GM12873 (cell line): ENCODE measurements around the gene COL5A1.

Experiments
- TF ChIP-seq, protein P1 (sequence below): IDR thresholded peaks from 2 replicates; pipeline ENCODE4 v1.5.1; 2012; ENCODE audit warnings: low read depth, mild to moderate bottlenecking, moderate library complexity, low read length, control low read depth; ENCODE audit not compliant: insufficient read depth; ENCODE audit errors: missing control alignments

The COL5A1 gene

DNA sequence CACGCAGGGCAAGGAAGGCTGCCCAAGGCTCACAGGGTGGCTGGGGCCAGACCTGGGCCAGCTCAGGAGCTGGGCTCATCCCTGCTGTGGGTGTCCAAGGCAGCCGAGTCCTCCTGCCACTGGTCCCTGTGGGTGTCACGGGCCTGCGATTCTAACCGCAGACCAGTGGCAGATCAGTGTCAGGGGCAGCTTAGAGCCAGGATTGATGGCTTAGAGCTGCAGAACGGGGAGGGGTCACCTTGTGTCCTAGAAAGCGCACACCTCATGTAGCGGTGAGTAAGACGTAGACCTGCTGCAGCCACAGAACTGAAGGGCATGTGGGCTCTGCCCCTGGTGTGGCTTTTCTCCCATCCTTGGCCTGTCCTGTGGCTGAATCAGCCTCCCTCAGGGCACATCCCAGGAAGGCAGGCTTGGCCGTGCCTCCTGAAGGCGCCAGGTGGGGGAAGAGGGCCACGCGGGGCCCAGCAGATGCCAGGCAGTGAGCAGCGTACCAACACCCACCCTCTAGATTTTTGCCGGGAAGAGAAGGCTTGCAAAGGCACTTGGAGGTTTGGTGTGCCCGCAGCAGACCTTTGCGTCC is 160.7 kb downstream of the COL5A1 start:
- TF ChIP-seq, protein P1, sequence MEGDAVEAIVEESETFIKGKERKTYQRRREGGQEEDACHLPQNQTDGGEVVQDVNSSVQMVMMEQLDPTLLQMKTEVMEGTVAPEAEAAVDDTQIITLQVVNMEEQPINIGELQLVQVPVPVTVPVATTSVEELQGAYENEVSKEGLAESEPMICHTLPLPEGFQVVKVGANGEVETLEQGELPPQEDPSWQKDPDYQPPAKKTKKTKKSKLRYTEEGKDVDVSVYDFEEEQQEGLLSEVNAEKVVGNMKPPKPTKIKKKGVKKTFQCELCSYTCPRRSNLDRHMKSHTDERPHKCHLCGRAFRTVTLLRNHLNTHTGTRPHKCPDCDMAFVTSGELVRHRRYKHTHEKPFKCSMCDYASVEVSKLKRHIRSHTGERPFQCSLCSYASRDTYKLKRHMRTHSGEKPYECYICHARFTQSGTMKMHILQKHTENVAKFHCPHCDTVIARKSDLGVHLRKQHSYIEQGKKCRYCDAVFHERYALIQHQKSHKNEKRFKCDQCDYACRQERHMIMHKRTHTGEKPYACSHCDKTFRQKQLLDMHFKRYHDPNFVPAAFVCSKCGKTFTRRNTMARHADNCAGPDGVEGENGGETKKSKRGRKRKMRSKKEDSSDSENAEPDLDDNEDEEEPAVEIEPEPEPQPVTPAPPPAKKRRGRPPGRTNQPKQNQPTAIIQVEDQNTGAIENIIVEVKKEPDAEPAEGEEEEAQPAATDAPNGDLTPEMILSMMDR: no peak

DNA sequence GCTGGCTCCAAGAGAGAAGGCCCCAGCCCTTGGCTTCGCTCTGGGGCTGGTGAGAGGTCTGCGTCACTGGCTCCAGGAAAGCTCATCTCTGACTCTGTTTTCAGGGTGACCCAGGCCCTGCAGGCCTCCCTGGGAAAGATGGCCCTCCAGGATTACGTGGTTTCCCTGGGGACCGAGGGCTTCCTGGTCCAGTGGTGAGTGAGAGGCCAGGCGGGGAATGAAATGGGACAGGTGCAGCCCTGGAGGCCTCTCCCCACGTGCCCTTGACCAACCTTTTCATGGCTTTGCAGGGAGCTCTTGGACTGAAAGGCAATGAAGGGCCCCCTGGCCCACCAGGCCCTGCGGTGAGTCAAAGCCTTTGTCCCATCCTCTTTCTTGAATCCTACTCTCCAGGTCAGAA is 163.3 kb downstream of the COL5A1 start:
- TF ChIP-seq, protein P1: no peak

DNA sequence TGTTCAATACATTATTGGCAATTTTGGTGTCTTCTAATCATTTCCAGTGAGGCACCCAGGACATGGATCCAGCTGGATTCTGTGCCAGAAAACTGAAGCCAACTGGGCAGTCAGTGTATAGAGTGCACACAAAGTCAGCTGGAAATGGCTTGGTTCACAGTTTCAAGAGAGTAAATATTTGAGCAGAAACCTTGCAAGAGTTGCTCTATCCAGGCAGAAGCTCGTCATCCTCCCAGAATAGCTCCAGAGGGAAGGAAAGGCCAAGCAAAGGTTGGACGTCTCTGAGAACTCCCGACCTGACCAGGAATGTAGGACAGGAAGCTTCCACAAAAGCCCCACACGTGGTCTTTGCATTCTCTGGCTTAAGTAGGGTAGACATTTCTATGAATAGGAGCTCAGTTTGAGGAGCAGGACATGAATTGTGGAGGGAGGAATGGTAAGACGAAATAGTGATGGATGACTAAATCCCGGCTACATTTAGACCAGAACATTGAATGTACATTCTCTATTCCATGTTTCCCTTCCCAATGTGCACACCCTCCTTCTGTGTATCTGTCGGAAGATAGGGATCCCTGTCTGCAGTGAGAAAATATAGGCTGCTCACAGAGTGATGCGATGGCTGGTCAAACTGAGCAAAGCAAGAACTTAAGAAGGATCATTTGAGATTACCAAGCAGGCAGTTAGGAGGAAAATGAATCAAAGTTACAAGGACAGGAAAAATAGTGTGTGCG is 166.3 kb downstream of the COL5A1 start:
- TF ChIP-seq, protein P1: no peak

DNA sequence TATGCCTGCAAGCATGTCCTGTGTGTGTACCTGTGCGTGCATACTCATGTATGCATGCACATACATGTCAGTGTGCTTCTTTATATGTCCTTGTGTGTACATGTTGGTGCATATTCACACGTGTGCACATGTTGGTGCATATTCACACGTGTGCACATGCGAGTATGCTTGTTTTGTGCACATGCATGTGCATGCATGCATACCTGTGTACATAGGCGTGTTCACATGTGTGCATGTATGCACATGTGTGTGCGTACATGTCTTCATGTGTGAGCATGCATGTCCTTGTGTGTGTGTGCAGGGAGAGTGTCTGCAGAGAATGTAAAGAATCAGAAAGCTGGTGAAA is 166.8 kb downstream of the COL5A1 start:
- TF ChIP-seq, protein P1: no peak

DNA sequence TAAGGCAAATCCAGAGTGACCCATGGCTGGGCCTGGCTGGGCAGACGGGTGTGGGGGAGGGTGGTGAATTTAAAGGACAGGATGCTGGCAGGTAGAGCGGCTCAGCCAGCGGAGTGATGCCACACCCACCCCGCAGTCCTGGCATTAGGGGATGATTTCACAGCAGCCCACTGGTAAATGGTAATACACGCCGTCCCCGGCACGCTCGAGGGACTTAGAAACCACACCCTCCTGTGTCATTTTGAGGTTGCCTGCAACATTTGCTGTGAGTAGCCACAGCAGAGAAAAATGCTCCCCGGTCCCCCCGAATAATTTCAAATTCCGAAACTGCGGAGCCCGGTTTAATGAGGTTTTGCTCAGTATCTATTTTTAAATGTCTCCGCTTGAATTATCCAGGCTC is 167.7 kb downstream of the COL5A1 start:
- TF ChIP-seq, protein P1: no peak

DNA sequence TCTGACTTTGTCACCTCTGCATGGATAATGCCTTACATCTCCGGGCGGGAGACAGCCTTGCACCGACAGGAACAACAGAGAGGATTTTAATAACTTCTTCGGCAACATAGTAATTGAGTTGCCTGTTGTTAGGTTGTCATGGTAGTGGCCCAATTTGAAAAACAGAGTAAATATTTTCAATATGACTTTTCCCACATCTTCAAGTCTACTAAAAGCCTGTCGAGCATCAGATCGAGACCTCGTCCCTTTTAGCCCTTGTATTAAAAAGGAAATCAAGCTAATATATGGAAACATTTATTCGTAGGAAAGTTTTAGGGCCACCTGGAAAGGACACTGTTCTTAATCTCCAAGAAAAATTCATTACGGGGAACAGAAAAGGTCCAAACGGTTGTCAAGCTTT is 168.2 kb downstream of the COL5A1 start:
- TF ChIP-seq, protein P1: no peak

DNA sequence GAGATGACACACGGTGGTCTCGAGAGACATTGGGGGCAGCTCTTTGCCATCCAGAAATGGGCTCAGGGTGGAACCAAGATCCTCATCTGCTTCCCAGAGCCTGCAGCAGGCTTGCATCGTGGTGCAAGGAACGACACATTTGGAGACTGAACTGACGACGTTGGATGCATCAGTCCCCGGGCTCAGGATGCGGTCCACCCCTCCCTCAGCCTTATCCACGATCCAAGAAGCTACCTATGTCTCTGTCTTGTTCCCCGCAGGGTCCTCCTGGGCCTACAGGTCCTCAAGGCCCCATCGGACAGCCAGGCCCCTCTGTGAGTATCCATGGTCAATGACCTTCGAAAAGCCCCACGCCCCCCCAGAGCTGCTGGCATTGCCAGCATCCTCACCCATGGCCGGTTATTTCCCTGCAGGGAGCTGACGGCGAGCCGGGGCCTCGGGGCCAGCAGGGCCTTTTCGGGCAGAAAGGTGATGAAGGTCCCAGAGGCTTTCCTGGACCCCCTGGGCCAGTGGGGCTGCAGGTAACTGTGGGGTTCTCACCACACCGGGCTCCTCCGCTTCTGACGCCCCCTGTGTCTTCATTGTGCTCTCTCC is 169.6 kb downstream of the COL5A1 start:
- TF ChIP-seq, protein P1: no peak
